ENCODE measurements around the gene FAM181A.

DNA sequence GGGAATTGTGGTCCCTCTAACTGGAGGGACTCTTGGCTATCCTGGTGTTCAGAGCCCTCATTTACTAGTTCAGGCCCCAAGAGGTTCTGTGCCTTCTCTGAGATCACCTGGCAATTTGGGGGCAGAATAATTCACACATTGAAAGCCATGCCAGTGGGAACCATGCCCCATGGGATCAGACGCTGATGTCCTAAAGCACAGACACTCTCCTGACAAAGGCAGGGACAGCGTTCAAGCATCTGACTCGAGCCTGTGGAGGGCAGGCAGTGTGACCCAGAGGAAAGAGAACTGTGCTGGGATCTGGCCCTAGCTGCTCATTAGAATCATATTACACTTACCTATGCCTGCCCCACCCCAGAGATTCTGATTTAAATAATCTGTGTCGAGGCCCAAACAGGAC is 51.6 kb downstream of the FAM181A start:
- TF ChIP-seq POLR2AphosphoS5 (IDR thresholded peaks at IDR 0.05) (no peak), EP300 (IDR thresholded peaks at IDR 0.05) (no peak)

All from sigmoid colon (tissue), 4 donors.